ENCODE results near the gene DTX2. TPM values are rescaled to one million over a fixed set of nuclear protein-coding genes. Genes with fewer than 3 reads are reported as not detected.
A peak's percentile ranks its signal among the peaks of the same experiment; 100 is the strongest.
"Not testable (repeated sequence)": the region's sequence is repeated elsewhere in the genome, so short reads cannot be mapped to it uniquely, and the experiment has no call there.

DTX2 gene
- total RNA-seq, 1 donor from 2014 or later, result 5.8 TPM

DNA sequence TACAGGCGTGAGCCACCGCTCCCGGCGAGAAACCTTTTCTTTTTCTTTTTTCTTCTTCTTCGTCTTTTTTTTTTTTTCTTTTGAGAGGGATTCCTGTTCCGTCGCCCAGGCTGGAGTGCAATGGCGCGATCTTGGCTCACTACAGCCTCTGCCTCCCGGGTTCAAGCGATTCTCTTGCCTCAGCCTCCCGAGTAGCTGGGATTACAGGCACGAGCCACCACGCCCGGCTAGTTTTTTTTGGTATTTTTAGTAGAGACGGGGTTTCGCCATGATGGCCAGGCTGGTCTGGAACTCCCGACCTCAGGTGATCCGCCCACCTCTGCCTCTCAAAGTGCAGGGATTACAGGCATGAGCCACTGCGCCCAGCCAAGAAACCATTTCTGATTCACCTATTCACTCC, 742 bp upstream of the DTX2 start:
- H3K4me3 ChIP-seq; DNase-seq; H3K9me3 ChIP-seq (replicated peaks); H3K36me3 ChIP-seq; intact Hi-C loops (cut with micrococcal nuclease); H3K4me1 ChIP-seq; H3K27me3 ChIP-seq (ENCODE audit: low read depth); H3K27ac ChIP-seq (replicated peaks): not testable (repeated sequence)

DNA sequence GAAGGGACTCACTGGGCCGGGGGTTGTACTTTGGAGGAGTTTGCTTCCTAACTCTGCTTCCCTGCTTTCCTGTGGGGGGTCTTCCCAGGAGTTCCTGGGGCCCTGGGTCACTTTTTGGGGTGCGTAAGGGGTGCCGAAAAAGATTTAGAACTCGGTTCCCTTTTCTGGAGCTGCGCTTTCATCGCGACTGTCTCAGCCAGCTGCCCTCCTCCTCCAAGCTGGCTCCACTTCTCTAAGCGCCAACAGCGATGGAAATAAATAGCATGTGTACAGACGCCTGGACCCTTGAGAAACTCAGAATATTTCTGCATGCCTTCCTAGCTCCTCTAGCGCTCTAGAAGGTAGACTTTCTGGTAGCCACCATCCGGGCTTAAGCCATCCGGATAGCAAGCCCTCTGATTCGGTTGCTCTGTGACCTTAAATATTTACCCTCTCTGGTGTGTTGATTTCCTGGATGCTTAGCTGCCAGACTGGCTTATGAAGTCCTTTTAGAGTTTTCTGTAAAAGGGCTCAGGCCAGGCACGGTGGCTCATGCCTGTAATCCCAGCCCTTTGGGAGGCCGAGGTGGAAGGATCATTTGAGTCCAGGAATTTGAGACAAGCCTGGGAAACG, 868 bp downstream of the DTX2 start:
- DNase-seq; intact Hi-C loops (cut with micrococcal nuclease); H3K9me3 ChIP-seq (replicated peaks); H3K4me1 ChIP-seq; H3K27ac ChIP-seq (replicated peaks); H3K36me3 ChIP-seq; H3K4me3 ChIP-seq; H3K27me3 ChIP-seq (ENCODE audit: low read depth): not testable (repeated sequence)

DNA sequence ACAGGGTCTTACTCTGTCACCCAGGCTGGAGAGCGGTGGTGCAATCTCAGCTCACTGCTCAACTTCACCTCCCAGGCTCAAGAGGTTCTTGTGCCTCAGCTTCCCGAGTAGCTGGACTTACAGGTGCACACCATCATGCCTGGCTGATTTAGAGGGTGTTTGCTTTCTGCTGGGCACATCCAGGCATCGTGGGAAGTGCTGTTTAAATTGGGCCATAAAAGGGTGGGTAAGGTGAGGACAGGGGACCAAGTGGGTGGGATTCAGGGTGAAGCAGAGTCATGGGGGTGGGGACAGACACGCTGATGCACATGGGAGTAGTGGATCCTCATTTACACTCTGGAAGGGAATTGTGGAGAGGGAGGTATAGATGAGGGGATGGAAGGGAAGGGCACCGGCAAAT, 3.5 kb downstream of the DTX2 start:
- H3K9me3 ChIP-seq (replicated peaks); DNase-seq; H3K27me3 ChIP-seq (ENCODE audit: low read depth); intact Hi-C loops (cut with micrococcal nuclease); H3K4me3 ChIP-seq; H3K27ac ChIP-seq (replicated peaks); H3K36me3 ChIP-seq: not testable (repeated sequence)
- H3K4me1 ChIP-seq, result peaks cover 16% of the 10 kb centered on the region

DNA sequence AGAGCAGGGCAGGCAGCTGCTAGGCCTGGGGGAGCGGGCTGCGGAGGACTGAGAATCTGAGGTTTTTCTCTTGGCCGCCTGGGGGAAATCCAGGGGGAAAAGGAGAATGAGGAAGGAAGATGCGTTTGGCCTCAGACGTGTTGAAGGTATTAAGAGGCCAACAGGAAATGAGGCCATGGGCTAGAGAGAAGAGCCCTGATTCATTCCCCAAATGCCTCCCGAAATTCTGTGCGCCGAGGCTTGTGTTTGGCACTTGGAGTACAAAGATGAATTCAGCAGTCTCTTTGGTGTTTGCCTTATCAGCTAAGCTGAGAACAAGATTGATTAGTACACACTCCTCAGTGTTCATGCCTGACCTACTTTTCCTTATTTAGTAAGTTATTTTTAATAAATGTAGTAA, 4.4 kb downstream of the DTX2 start:
- H3K27ac ChIP-seq (replicated peaks), result peak overlapping the region; percentile 45
- H3K4me1 ChIP-seq, result peaks cover 16% of the 10 kb centered on the region
- H3K9me3 ChIP-seq (replicated peaks); DNase-seq; H3K27me3 ChIP-seq (ENCODE audit: low read depth); H3K36me3 ChIP-seq; H3K4me3 ChIP-seq; intact Hi-C loops (cut with micrococcal nuclease): not testable (repeated sequence)

DNA sequence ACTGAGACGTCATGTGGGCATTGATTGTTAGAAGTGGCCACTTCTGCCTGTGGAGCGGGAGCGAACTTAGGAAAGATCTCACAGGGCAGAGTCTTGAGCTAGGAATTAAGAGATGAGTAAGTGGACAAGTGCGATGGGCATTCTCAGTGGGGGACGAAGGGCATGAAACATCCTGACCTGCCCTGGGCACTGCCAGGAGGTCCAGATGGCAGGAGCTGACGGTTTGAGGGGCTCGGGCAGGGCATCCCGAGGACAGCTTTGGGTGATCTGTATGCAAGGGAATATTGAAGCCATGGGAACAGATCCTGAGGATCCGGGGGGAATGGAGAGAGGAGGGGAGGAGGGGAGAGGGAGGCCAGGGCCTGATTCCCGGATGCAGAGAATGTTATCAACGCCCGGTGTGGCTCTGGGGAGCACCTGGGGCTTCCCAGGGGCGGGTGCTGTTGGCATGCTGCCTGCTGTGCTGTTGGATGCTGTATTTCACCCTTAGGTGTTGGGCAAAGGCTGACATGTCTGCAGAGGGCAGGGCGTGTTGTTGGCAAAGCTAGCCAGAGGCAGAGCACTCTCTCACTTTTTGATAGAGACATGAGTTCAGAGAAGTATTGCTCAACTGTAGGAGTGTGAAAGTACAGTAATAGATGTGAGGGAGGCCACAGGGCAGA, 6.4 kb downstream of the DTX2 start:
- peak; percentile 40 for DNase-seq
- intact Hi-C loops (cut with micrococcal nuclease); H3K36me3 ChIP-seq; H3K4me3 ChIP-seq; H3K9me3 ChIP-seq (replicated peaks); H3K27ac ChIP-seq (replicated peaks); H3K27me3 ChIP-seq (ENCODE audit: low read depth): not testable (repeated sequence)
- H3K4me1 ChIP-seq, result peaks cover 16% of the 10 kb centered on the region

DNA sequence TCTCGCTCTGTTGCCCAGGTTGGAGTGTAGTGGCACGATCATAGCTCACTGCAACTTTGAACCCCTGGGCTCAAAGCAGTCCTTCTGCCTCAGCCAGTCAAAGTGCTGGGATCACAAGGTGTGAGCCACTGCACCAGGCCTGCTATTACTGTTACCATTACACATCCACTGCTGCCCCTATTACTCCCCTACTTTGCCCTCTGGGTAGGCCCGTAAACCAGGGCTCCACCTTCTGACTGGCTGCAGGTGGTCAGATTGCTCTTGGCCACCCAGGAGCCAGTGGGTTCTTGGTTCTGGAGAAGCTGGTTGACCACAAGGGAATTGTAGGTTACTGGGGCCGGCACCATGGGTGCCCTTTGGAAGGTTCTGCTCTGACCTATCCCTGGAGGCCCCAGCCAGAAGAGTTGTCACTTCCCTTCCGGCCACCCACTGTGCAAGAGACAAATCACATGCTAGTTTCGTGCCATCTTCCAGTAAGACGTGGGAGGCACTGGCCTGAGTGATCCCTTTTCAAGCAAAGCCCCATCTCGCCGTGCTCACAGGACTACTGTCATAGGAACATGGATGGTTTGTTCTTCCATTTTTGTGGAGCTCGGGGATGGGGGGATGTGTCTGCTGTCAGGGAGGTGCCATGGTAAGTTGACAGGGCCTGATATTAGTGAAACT, 10.2 kb downstream of the DTX2 start:
- H3K27ac ChIP-seq (replicated peaks); H3K4me3 ChIP-seq; intact Hi-C loops (cut with micrococcal nuclease); H3K9me3 ChIP-seq (replicated peaks); H3K36me3 ChIP-seq; H3K27me3 ChIP-seq (ENCODE audit: low read depth); DNase-seq: not testable (repeated sequence)
- H3K4me1 ChIP-seq, result peaks cover 12% of the 10 kb centered on the region

DNA sequence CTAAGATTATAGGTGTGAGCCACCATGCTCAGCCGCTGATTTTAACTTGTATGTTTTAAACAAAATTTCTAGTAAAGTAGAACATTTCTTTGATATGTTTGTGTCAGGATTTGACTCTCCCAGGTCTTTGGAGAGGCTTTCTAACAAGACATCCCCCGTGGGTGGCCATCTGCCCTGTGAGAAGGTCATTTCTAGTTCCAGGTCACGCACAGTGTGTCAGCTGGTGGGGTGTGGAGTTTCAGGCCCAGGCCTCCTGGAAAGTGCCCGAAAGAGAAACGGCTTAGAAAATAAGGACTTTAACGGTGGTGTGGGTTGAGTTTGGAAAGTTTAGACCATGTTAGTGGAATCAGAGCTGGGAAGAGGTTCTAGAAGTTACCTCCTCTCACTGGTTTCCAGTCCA, 11.6 kb downstream of the DTX2 start:
- H3K4me1 ChIP-seq; H3K4me3 ChIP-seq; H3K27ac ChIP-seq (replicated peaks); DNase-seq; intact Hi-C loops (cut with micrococcal nuclease); H3K27me3 ChIP-seq (ENCODE audit: low read depth); H3K9me3 ChIP-seq (replicated peaks); H3K36me3 ChIP-seq: not testable (repeated sequence)

DNA sequence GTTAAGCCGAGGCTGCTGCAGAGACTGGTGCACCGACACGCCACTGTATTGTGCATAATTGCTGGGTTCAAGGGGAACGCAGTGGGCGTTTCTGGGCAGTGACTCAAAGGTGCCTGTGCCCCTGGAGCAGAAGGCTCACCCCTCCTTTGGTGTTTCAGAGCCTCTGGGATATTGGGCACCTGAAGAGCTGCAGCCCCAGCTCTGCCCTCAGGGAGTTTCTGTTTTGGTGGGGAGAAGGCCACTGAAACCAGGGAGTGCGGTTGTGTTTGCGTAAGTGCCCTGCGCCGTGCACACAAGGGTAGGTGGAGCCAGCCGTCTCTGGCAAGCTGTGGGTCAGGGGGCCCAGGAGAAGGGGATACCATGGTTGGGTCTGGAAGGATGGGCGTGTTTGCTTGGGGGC, 14.8 kb downstream of the DTX2 start:
- H3K27me3 ChIP-seq (ENCODE audit: low read depth); intact Hi-C loops (cut with micrococcal nuclease); H3K27ac ChIP-seq (replicated peaks); H3K9me3 ChIP-seq (replicated peaks); H3K36me3 ChIP-seq; DNase-seq; H3K4me1 ChIP-seq; H3K4me3 ChIP-seq: not testable (repeated sequence)

DNA sequence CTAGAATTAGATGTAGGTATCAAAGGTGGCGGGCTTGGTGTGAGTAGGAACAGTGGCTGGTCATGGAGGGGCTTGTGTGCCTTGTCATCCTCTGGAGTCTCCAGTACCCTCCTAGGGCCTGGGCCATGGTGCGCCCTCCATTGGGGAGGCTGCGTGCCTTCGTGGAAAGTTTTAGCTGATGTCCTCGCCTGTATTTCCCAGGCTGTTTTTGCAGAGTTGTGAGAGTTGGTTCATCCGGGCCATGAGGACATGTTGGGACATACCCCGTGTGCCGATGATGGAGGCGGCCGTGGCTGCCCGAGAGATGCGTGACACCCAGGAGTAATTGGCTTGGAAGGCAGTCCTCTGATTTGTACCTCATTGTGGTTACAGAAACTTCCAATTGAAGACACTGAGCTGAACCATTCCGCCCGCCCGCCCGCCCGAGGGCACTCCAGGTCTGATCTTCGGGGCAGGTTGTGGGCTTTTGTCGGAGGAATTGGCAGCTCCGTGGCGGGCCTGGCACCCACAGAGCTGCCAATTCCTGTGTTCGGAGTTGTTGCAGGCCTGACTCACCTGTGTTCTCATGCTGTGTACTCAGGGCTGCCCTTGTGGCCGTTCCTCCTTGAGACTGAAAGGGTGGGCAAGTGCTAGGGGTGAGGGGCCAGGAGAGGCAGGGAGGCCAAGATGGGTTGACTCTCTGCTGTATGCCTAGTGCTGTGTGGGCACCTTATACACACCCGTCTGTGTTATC, 15.4 kb downstream of the DTX2 start:
- H3K36me3 ChIP-seq, result peaks cover 11% of the 10 kb centered on the region
- H3K27ac ChIP-seq (replicated peaks); DNase-seq; H3K4me1 ChIP-seq; H3K9me3 ChIP-seq (replicated peaks); intact Hi-C loops (cut with micrococcal nuclease); H3K27me3 ChIP-seq (ENCODE audit: low read depth); H3K4me3 ChIP-seq: not testable (repeated sequence)

DNA sequence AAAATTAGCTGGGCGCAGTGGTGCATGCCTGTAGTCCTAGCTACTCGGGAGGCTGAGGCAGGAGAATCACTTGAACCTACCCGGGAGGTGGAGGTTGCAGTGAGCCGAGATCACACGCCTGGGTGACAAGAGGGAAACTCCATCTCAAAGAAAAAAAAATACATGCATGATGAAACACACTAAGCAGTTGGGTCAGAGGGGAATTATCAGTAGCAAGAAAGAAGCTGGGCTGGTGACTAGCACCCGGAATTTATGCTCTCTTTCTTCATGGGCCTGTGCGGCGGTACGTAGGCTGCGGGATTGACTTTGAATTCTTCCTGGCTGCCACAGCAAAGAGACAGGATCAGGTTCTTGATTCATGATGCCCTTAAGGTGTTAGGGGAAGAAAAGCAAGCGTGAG, 18.1 kb downstream of the DTX2 start:
- DNase-seq; intact Hi-C loops (cut with micrococcal nuclease); H3K27me3 ChIP-seq (ENCODE audit: low read depth); H3K9me3 ChIP-seq (replicated peaks); H3K27ac ChIP-seq (replicated peaks); H3K4me3 ChIP-seq; H3K4me1 ChIP-seq: not testable (repeated sequence)
- peaks cover 28% of the 10 kb centered on the region for H3K36me3 ChIP-seq

DNA sequence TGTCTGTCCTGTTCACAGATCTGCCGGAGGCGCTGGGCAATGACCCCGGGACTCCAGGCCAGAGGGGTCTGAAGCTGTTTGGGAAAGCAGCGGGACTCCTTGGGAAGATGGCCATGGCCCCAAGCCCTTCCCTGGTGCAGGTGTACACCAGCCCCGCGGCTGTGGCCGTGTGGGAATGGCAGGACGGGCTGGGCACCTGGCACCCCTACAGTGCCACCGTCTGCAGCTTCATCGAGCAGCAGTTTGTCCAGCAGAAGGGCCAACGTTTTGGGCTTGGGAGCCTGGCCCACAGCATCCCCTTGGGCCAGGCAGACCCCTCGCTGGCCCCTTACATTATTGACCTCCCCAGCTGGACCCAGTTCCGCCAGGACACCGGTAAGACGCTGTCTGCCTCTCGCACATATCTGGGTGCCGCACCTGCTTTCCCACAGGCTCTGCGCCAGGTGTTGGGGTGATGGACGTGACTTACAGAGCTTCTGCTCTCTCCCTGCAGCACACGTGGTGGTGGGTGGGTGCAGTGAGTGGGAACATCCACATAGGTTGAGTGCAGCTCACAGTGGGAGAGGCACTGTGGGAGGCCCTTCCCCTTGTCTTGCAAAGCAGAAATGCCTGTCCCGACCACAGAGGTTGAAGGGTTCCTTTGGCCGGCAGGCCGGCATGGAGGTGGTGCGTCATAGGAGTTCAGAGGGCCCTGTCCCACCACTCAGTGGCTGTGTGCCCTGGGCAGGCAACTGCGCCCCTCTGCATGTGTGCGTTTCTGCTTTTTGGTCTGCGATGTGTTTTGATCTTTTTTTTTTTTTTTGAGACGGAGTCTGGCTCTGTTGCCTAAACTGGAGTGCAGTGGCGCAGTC, 19.1 kb downstream of the DTX2 start:
- intact Hi-C loops (cut with micrococcal nuclease); H3K9me3 ChIP-seq (replicated peaks); H3K27me3 ChIP-seq (ENCODE audit: low read depth); H3K4me1 ChIP-seq; DNase-seq; H3K27ac ChIP-seq (replicated peaks); H3K4me3 ChIP-seq: not testable (repeated sequence)
- peaks cover 28% of the 10 kb centered on the region for H3K36me3 ChIP-seq

DNA sequence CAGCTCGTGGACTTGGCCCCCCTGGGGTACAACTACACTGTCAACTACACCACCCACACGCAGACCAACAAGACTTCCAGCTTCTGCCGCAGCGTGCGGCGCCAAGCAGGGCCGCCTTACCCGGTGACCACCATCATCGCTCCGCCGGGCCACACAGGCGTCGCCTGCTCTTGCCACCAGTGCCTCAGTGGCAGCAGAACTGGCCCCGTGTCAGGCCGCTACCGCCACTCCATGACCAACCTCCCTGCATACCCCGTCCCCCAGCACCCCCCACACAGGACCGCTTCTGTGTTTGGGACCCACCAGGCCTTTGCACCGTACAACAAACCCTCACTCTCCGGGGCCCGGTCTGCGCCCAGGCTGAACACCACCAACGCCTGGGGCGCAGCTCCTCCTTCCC, 21.2 kb downstream of the DTX2 start:
- DNase-seq; intact Hi-C loops (cut with micrococcal nuclease): not testable (repeated sequence)

DNA sequence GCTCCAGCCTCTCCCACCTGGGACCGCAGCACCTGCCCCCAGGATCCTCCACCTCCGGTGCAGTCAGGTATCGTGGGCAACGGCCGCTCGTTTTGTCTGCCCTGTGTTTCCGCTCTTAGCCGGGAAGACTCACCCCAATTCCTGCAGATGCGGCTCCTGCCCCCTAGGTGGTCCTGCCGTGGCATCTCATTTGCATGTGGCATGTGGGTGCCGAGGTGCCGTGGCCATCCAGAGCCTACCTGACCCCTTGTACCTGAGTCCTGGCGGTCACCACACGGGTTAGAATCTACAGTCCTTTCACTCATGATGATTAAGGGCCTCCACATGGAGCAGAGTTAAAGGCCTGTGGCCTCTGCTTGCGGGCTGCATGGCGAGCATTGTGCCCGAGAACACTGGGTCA, 21.6 kb downstream of the DTX2 start:
- H3K27me3 ChIP-seq (ENCODE audit: low read depth); DNase-seq; H3K27ac ChIP-seq (replicated peaks); H3K9me3 ChIP-seq (replicated peaks); H3K4me3 ChIP-seq; H3K4me1 ChIP-seq; intact Hi-C loops (cut with micrococcal nuclease): not testable (repeated sequence)
- peaks cover 28% of the 10 kb centered on the region for H3K36me3 ChIP-seq

More for the DNA sequence above, 21.2 kb downstream of the DTX2 start:
- H3K27me3 ChIP-seq (ENCODE audit: low read depth); H3K9me3 ChIP-seq (replicated peaks); H3K27ac ChIP-seq (replicated peaks); H3K4me1 ChIP-seq; H3K4me3 ChIP-seq: not testable (repeated sequence)
- H3K36me3 ChIP-seq, result peaks cover 28% of the 10 kb centered on the region

All from left ventricle myocardium inferior (tissue), 1 donor.